NOMO-1 treated with DMSO at 0.1 percent for 48 hours (cell line): Measurements from ENCODE around the gene KIAA1614.

Source experiments
- DNase-seq: peaks from one replicate; lab custom pipeline; 2025; ENCODE audit not compliant: unreplicated experiment; lab: John Stamatoyannopoulos, UW

KIAA1614 gene, protein sequence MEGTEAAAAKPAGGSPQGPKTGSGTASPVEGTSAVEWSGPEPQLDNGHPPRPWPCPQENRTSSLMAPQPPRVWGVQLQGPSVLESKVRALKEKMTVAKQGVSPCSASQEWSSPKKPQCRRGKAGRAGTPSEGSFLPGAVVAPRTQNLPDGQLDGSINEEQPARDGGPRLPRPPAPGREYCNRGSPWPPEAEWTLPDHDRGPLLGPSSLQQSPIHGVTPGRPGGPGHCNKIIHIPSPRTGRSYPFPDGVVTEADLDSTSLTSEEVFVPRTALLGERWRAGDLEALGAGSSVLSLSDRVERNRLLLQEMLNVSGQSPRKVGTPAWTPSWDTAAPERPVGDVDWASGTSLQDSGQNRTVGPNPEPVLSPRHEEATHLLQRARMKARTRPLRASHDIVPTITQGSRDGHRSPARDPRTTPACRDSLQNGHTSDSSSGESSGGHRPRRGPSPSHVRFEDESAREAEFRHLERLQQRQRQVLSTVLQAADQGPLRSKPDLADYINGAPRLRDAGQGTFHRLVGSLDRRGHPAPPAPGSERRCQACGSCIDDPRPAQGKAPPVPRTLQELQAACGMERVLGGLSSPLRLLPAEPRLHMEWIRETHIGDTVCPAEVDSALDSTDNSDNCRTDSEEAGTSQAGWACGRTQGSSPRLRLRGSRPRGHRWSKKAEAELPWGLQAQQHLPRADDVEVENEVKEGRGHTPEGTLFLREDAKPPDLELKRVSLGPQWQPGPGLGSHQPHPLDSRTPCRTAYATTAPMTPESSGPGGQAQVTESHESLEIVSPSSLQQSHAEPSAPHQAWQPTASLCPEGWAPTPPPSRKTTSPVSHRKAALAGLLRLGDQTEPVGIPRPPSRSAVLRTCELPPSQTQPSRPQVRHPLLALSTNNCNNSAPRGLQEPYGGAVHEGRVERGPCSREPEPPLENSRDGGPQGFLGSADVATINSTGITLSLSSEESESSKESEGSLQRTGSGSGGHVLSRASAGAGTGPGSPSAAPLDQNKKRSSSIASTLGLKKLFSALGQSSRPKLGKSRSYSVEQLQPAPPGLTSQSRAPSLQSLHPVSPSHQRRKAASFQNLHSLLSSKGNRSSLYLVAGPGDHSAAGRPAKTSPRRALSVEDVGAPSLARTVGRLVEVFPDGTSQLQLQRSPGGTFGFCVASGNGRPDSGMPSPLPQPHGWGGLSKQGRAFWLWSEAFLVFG

DNA sequence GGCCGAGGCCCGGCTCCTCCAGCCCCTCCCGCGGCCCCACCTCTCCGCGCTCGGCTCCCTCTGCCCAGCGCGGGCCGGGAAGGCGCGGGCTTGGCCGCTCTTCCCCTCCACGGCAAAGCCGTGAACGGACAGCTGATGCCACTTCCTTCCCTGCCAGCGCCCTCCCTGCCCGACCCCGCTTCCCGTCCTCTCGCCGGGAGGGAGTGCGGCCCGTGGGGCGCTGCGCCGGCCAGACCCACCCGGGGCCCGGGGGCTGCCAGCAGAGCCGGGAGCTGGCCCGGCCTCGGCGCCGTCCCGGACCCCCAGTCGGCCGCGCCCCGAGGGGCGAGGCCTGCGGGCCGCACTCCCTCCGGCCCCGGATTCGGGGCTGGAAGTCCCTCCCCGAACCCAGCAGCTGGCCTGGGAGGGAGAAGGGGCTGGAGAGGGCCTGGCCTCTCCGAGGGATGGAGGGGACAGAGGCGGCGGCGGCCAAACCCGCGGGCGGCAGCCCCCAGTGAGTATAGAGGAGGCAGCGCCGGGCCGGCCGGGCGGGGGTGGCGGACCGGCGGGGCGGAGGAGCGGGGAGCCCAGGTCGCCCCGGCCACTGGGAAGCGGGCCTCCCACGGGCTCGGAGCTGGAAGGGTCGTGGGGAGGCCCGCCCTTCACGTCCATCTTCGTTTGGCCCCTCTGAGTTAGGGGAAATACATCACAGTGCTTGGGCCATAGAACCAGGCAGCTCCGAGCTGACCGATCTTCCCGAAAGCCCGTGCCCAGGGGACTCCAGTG is at the start of gene KIAA1614:
Gene KIAA1614, plus strand, starts transcription at position 97 of the 765 bp plus-strand sequence. Its CDS starts 347 bp downstream, at position 444.
- peak; percentile 16 for DNase-seq

- peak; percentile 32 for DNase-seq
Observed at GRCh38 chr1:180863158-180863775, 49.4 kb upstream of the KIAA1614 start.

DNA sequence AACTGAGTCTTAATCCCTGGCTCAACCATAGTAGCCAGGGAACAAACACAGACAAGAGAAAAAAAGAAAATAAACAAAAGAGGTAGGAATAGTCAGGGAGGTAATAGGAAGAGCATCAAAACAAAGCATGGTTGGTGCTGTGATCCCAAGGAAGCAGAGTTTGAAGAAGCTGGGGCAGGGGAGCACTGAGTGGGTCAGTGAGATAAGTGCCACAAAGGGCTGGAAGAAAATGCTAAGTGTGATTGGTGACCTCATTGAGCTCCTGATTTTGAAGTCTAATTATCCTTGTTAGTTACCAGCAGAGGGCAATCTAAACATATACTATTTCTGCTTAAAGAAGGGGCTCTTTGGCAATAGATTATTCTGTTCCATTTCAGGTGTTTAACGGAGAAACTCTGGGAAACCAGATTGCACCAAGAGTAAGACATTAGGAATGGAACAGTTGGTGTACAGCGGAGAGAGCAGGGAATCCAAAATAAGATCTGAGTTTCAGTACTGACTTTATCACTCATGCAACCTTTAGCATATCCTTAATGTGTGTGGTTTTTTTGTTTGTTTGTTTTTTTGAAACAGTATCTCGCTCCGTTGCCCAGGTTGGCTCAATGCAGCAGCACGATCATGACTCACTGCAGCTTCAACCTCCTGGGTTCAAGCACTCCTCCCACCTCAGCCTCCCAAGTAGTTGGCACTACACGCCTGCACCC is 30.7 kb upstream of the KIAA1614 start:
- peak; percentile 67 for DNase-seq

DNA sequence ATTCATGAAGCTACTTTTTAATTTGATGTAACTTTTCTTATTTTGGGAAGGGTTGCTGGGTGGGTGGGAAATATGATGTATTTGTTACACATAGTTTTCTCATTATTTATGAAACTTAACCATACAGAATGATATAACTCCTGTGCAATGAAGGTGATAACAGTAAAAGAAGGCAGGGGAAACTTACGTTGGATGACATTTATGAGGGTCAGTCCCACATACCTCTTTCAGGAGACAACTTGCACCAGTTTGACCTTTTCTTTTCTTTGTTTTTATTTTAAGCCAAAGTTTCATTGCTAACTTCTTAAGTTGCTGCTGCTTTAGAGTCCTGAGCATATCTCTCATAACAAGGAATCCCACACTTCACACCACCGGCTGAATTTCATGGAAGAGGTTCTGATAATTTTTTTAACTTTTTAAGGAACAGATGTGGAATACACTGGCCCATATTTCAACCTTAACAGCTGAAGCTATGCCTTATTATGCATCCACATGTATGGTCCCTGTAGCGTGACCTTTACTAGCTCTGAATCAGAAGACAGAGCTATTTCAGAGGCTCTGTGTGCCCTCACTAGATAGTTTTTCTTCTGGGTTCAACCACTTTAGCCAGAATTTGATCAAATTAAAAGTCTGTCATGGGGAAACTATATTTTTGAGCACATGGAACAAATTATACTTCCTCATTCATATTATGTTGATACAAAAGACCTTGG is 28.0 kb upstream of the KIAA1614 start:
- DNase-seq, result no peak

GRCh38 chr1:180886338-180886737 is 26.4 kb upstream of the KIAA1614 start:
- no peak for DNase-seq

- DNase-seq, result no peak
Observed at GRCh38 chr1:180887841-180888240, 24.9 kb upstream of the KIAA1614 start.

GRCh38 chr1:180888870-180889269 is 23.8 kb upstream of the KIAA1614 start:
- peak; percentile 70 for DNase-seq

DNA sequence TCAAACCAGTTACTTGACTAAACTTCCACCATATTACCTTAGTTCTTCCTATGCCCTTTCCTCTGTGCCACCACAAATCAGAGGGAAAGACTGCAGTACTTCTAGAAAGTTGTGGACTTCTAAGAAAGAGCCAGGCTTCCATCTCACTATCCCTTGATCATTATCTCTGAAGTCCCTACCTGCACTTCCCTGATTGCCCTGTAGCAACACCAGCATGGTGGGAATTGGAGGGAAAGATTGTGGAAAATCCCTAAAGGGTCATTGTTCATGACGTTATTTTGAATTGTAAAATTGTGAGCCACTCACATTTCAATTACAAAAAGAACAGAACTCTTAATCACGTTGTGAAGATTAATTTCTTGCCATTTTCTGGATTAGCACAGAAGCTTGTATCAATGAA is 23.4 kb upstream of the KIAA1614 start:
- no peak for DNase-seq

DNA sequence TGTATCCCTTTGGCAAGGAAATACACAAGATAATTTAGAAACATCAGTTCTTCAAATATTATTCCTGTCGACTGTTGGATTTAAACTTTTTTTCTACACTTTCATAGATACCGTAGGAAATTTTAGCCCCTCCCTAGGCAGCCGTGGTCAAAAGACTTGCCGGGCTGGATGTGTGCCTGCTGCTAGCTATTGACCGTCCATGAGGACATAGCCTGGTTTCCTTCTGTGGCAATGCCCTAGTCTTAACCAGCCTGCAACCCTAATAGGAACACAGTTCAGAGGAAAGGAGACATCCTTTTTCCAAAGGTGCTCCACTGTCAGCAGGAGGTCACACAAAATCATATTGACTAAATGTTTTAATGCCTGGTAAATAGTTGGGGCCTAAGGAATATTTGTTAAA is 20.4 kb upstream of the KIAA1614 start:
- no peak for DNase-seq

DNA sequence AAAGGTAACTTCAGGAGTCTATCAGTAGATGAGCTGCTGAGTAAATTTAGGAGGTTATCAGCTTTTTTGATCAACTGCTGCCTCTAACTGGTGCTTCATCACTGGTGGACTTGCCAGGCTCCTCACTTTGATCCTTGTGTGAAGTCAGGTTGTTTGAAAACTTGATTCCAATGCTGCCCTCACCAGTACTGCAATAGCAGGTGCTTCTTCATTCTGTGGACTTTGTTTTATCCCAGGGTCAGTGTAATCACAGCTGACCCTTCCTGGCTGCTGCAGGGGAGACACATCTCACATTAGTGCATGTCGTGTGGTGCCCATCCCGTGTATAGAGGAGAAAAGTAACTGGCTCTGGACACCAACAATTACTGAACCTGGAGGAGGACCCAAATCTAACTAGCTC is 20.0 kb upstream of the KIAA1614 start:
- no peak for DNase-seq

GRCh38 chr1:180893614-180894013 is 19.1 kb upstream of the KIAA1614 start:
- DNase-seq, result no peak

DNA sequence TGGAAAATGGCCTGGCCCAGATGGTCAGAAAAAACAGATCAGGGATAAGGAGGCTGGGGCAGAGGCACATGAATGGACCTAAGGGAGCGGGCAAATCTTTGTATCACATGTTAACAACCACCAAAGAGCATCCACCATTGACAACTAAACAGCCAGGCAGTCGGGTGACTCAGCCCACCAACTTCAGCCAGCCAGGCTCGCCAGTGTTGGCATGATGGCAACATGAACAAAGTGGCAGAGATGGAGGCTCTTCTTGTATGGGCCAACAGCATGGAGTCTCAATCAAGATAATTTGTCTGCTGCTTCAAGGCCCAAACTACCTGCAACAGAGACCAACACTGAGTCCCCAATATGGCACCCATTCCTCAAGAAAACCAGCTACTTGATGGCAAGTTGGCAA is 16.5 kb upstream of the KIAA1614 start:
- no peak for DNase-seq

GRCh38 chr1:180898441-180899219 is 14.1 kb upstream of the KIAA1614 start:
- no peak for DNase-seq

DNA sequence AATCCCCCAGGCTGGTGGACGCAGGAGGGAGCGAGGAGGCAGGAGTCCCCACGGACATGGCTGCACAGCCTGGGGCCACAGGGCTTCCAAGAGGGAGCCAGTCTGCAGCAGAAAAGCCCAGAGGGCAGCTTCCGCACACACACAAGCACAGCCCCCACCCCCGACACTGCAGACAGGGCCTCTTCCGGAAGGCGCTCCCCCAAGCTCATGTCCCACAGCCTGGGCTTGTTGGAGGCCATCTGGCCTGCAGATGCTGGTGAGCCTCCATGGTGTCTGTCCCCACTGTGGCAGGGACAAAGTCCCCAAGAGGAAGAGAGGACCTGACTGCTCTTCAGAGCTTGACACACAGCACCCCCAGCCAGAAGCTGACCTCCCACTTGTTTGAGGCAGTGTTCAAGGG is 13.4 kb upstream of the KIAA1614 start:
- DNase-seq, result no peak

GRCh38 chr1:180901076-180901990 is 11.4 kb upstream of the KIAA1614 start:
- DNase-seq, result no peak

- DNase-seq, result no peak
Observed at GRCh38 chr1:180902541-180902940, 10.2 kb upstream of the KIAA1614 start.

DNA sequence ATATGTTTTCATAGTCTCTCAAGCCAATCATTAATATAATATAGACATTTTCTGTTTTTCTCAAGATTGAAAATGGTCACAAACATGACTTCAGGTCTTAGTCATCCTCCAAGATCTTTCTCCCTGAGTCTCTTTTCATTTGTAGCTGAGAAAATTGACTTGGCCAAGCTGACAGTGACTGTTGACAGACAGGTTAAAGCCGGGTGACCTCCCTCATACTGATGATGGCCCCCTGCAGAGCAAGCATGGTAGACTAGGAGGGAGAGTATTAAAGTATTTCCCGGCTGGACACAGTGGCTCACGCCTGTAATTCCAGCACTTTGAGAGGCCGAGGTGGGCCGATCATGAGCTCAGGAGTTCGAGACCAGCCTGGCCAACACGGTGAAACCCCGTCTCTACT is 6.8 kb upstream of the KIAA1614 start:
- no peak for DNase-seq
